ENCODE results near the gene MT4.

The MT4 gene

GRCh38 chr16:56564793-56565477, at the start of gene MT4:
Gene MT4, plus strand, starts transcription at chr16:56565073. Its CDS starts 56 bp downstream, at chr16:56565129.
- no peak for DNase-seq

- no peak for DNase-seq
Observed at GRCh38 chr16:56515665-56516064, 49.2 kb upstream of the MT4 start.

GRCh38 chr16:56517206-56517605, 47.7 kb upstream of the MT4 start:
- DNase-seq: no peak

- no peak for DNase-seq
Observed at GRCh38 chr16:56518425-56518824, 46.4 kb upstream of the MT4 start.

- DNase-seq: peak; percentile 96
Observed at GRCh38 chr16:56519459-56520250, 45.2 kb upstream of the MT4 start, which contains the start of gene BBS2. Gene BBS2, minus strand, starts transcription at chr16:56520024. Its CDS starts 162 bp downstream, at chr16:56519862.

GRCh38 chr16:56520251-56520577, 44.7 kb upstream of the MT4 start:
- DNase-seq: no peak

- peak; percentile 23 for DNase-seq
Observed at GRCh38 chr16:56525236-56525635, 39.6 kb upstream of the MT4 start.

- DNase-seq: no peak
Observed at GRCh38 chr16:56530872-56531271, 34.0 kb upstream of the MT4 start.

GRCh38 chr16:56532714-56533113, 32.2 kb upstream of the MT4 start:
- DNase-seq: no peak

- DNase-seq: no peak
Observed at GRCh38 chr16:56534847-56535383, 30.0 kb upstream of the MT4 start.

- DNase-seq: no peak
Observed at GRCh38 chr16:56538331-56538730, 26.5 kb upstream of the MT4 start.

GRCh38 chr16:56539656-56540055, 25.2 kb upstream of the MT4 start:
- DNase-seq: no peak

- no peak for DNase-seq
Observed at GRCh38 chr16:56542039-56542438, 22.8 kb upstream of the MT4 start.

GRCh38 chr16:56547120-56547948, 17.5 kb upstream of the MT4 start:
- peak; percentile 30 for DNase-seq

- no peak for DNase-seq
Observed at GRCh38 chr16:56547949-56548567, 16.8 kb upstream of the MT4 start.

- no peak for DNase-seq
Observed at GRCh38 chr16:56549161-56549560, 15.7 kb upstream of the MT4 start.

- DNase-seq: no peak
Observed at GRCh38 chr16:56549744-56550385, 15.0 kb upstream of the MT4 start.

- no peak for DNase-seq
Observed at GRCh38 chr16:56551796-56552738, 12.8 kb upstream of the MT4 start.

GRCh38 chr16:56554441-56554840, 10.4 kb upstream of the MT4 start:
- no peak for DNase-seq

GRCh38 chr16:56558024-56558747, 6.7 kb upstream of the MT4 start:
- DNase-seq: no peak
